Stomach (tissue), 4 donors: Measurements from ENCODE around the gene TMEM198.

Experiments used
- CTCF ChIP-seq, 7 experiments: fragments of 450-650 bp in 4 of 7; fragments of 200-600 bp in 3 of 7; sonication (generic) in 3 of 7; IDR thresholded peaks; one replicate each; pipeline ENCODE4 v1.5.1; 2016 to 2019; ENCODE audit warnings: antibody characterized with exemption in 7 of 7, control low read depth in 2 of 7, mild to moderate bottlenecking in 1 of 7
- EP300 ChIP-seq: sonication (generic); formaldehyde crosslinking; IDR thresholded peaks from one replicate; pipeline ENCODE4 v1.6.1; 2017; ENCODE audit warnings: antibody characterized with exemption
- POLR2A ChIP-seq, 4 donors: fragments of 450-650 bp; IDR thresholded peaks; one replicate each; pipeline ENCODE4 v1.6.1; 2016; ENCODE audit warnings: antibody characterized with exemption in 4 of 4, control low read depth in 2 of 4, mild to moderate bottlenecking in 1 of 4, moderate library complexity in 1 of 4
- POLR2AphosphoS5 ChIP-seq, 3 donors: sonication (generic); formaldehyde crosslinking; IDR thresholded peaks; one replicate each; pipeline ENCODE4 v1.6.1; 2016; ENCODE audit warnings: antibody characterized with exemption in 3 of 3

GRCh38 chr2:219553168-219553417 is 9.3 kb downstream of the TMEM198 start:
- TF ChIP-seq CTCF (IDR thresholded peaks at IDR 0.05) (no peak), POLR2A (IDR thresholded peaks at IDR 0.05) (no peak), POLR2AphosphoS5 (IDR thresholded peaks at IDR 0.05) (no peak), EP300 (no peak)
